T-helper 1 cell treated with Interleukin-12 subunit alpha and Interleukin-12 subunit beta and Interleukin-4 antibody, amounts not matched to agents 30 μg/mL and 1 μg/mL, for 36 hours (primary cell): ENCODE measurements around the gene COLGALT1.
"Not testable (repeated sequence)": the region's sequence is repeated elsewhere in the genome, so short reads cannot be mapped to it uniquely, and the experiment has no call there.

ENCODE experiments used
- H3K27ac Mint-ChIP-seq: one replicate; pipeline ENCODE4 v1.8.0; 2021; ENCODE audit warnings: mild to moderate bottlenecking, mixed read lengths
- H3K27me3 Mint-ChIP-seq: one replicate; pipeline ENCODE4 v1.8.0; 2021; ENCODE audit warnings: low read depth, mixed read lengths
- H3K36me3 Mint-ChIP-seq: one replicate; pipeline ENCODE4 v1.8.0; 2021; ENCODE audit warnings: low read depth, mixed read lengths
- H3K4me1 Mint-ChIP-seq: one replicate; pipeline ENCODE4 v1.8.0; 2021; ENCODE audit warnings: low read depth, mixed read lengths
- H3K4me3 Mint-ChIP-seq: one replicate; pipeline ENCODE4 v1.8.0; 2021; ENCODE audit warnings: mild to moderate bottlenecking, moderate library complexity, mixed read lengths
- H3K9me3 Mint-ChIP-seq: one replicate; pipeline ENCODE4 v1.8.0; 2021; ENCODE audit warnings: mixed read lengths

COLGALT1 gene

GRCh38 chr19:17542793-17543582 lies 12.5 kb upstream of the COLGALT1 start:
- Mint-ChIP-seq H3K4me3 (no peak overlapping the region), H3K27me3 (peaks cover 12% of the 10 kb centered on the region), H3K9me3 (no peaks in the 10 kb centered on the region), H3K4me1 (peaks cover 9% of the 10 kb centered on the region), H3K27ac (no peak overlapping the region), H3K36me3 (no peaks in the 10 kb centered on the region)

- Mint-ChIP-seq H3K4me1 (peaks cover 3% of the 10 kb centered on the region), H3K9me3 (no peaks in the 10 kb centered on the region), H3K4me3 (no peak overlapping the region), H3K27ac (no peak overlapping the region), H3K36me3 (no peaks in the 10 kb centered on the region), H3K27me3 (peaks cover 4% of the 10 kb centered on the region)
Observed at GRCh38 chr19:17543986-17544385, 11.5 kb upstream of the COLGALT1 start.

GRCh38 chr19:17544418-17544817 lies 11.0 kb upstream of the COLGALT1 start:
- Mint-ChIP-seq H3K27ac (no peak overlapping the region), H3K36me3 (no peaks in the 10 kb centered on the region), H3K4me3 (no peak overlapping the region), H3K27me3 (peaks cover 4% of the 10 kb centered on the region), H3K9me3 (no peaks in the 10 kb centered on the region), H3K4me1 (peaks cover 2% of the 10 kb centered on the region)

GRCh38 chr19:17548145-17548544 lies 7.3 kb upstream of the COLGALT1 start:
- no peak overlapping the region for H3K27ac Mint-ChIP-seq
- H3K27me3 Mint-ChIP-seq, result no peaks in the 10 kb centered on the region
- no peaks in the 10 kb centered on the region for H3K4me1 Mint-ChIP-seq
- no peak overlapping the region for H3K4me3 Mint-ChIP-seq
- no peaks in the 10 kb centered on the region for H3K9me3 Mint-ChIP-seq
- H3K36me3 Mint-ChIP-seq, result no peaks in the 10 kb centered on the region

- H3K27ac Mint-ChIP-seq, result no peak overlapping the region
- peaks cover 2% of the 10 kb centered on the region for H3K4me1 Mint-ChIP-seq
- no peaks in the 10 kb centered on the region for H3K27me3 Mint-ChIP-seq
- H3K36me3 Mint-ChIP-seq, result no peaks in the 10 kb centered on the region
- H3K4me3 Mint-ChIP-seq, result no peak overlapping the region
- no peaks in the 10 kb centered on the region for H3K9me3 Mint-ChIP-seq
Observed at GRCh38 chr19:17549085-17549740, 6.2 kb upstream of the COLGALT1 start.

- Mint-ChIP-seq H3K4me1 (peaks cover 5% of the 10 kb centered on the region), H3K27ac (no peak overlapping the region), H3K4me3 (no peak overlapping the region), H3K9me3 (no peaks in the 10 kb centered on the region), H3K36me3 (no peaks in the 10 kb centered on the region), H3K27me3 (no peaks in the 10 kb centered on the region)
Observed at GRCh38 chr19:17550076-17550667, 5.3 kb upstream of the COLGALT1 start.

- not testable (repeated sequence) for H3K4me3 Mint-ChIP-seq, H3K9me3 Mint-ChIP-seq, H3K27ac Mint-ChIP-seq, H3K27me3 Mint-ChIP-seq, H3K36me3 Mint-ChIP-seq
- peaks cover 15% of the 10 kb centered on the region for H3K4me1 Mint-ChIP-seq
Observed at GRCh38 chr19:17552735-17553134, 2.7 kb upstream of the COLGALT1 start.

GRCh38 chr19:17553256-17553655 lies 2.2 kb upstream of the COLGALT1 start:
- Mint-ChIP-seq H3K4me3 (no peak overlapping the region), H3K36me3 (no peaks in the 10 kb centered on the region), H3K27me3 (no peaks in the 10 kb centered on the region), H3K9me3 (no peaks in the 10 kb centered on the region), H3K27ac (no peak overlapping the region), H3K4me1 (peaks cover 15% of the 10 kb centered on the region)

GRCh38 chr19:17554968-17555479 lies 425 bp upstream of the COLGALT1 start:
- H3K27ac Mint-ChIP-seq, result peak overlapping the region; percentile 79

GRCh38 chr19:17555929-17556813 lies 722 bp downstream of the COLGALT1 start:
- peak overlapping the region; percentile 84 for H3K4me3 Mint-ChIP-seq

More at GRCh38 chr19:17554968-17555479, 425 bp upstream of the COLGALT1 start:
- Mint-ChIP-seq H3K27me3 (no peaks in the 10 kb centered on the region), H3K4me1 (peaks cover 15% of the 10 kb centered on the region), H3K36me3 (peaks cover 7% of the 10 kb centered on the region), H3K9me3 (no peaks in the 10 kb centered on the region), H3K4me3 (peak overlapping the region; percentile 84)

GRCh38 chr19:17556995-17557394 lies 1.5 kb downstream of the COLGALT1 start:
- H3K36me3 Mint-ChIP-seq, result peaks cover 15% of the 10 kb centered on the region
- peaks cover 15% of the 10 kb centered on the region for H3K4me1 Mint-ChIP-seq
- no peak overlapping the region for H3K27ac Mint-ChIP-seq
- H3K9me3 Mint-ChIP-seq, result no peaks in the 10 kb centered on the region
- peak overlapping the region; percentile 84 for H3K4me3 Mint-ChIP-seq
- no peaks in the 10 kb centered on the region for H3K27me3 Mint-ChIP-seq

More at GRCh38 chr19:17555929-17556813, 722 bp downstream of the COLGALT1 start:
- no peaks in the 10 kb centered on the region for H3K27me3 Mint-ChIP-seq
- peaks cover 12% of the 10 kb centered on the region for H3K36me3 Mint-ChIP-seq
- peaks cover 15% of the 10 kb centered on the region for H3K4me1 Mint-ChIP-seq
- peak overlapping the region; percentile 76 for H3K27ac Mint-ChIP-seq
- no peaks in the 10 kb centered on the region for H3K9me3 Mint-ChIP-seq

- Mint-ChIP-seq H3K36me3 (peaks cover 17% of the 10 kb centered on the region), H3K4me1 (peaks cover 15% of the 10 kb centered on the region), H3K27ac (no peak overlapping the region), H3K27me3 (no peaks in the 10 kb centered on the region), H3K4me3 (peak overlapping the region; percentile 84), H3K9me3 (no peaks in the 10 kb centered on the region)
Observed at GRCh38 chr19:17557466-17557865, 2.0 kb downstream of the COLGALT1 start.

GRCh38 chr19:17560205-17560595 lies 4.8 kb downstream of the COLGALT1 start:
- H3K27ac Mint-ChIP-seq, result no peak overlapping the region
- H3K27me3 Mint-ChIP-seq, result no peaks in the 10 kb centered on the region
- no peak overlapping the region for H3K4me3 Mint-ChIP-seq
- H3K9me3 Mint-ChIP-seq, result no peaks in the 10 kb centered on the region
- H3K36me3 Mint-ChIP-seq, result peaks cover 21% of the 10 kb centered on the region
- H3K4me1 Mint-ChIP-seq, result peaks cover 11% of the 10 kb centered on the region

GRCh38 chr19:17562097-17562496 lies 6.6 kb downstream of the COLGALT1 start:
- no peak overlapping the region for H3K27ac Mint-ChIP-seq
- H3K9me3 Mint-ChIP-seq, result no peaks in the 10 kb centered on the region
- H3K4me1 Mint-ChIP-seq, result peaks cover 4% of the 10 kb centered on the region
- peaks cover 21% of the 10 kb centered on the region for H3K36me3 Mint-ChIP-seq
- no peaks in the 10 kb centered on the region for H3K27me3 Mint-ChIP-seq
- no peak overlapping the region for H3K4me3 Mint-ChIP-seq
